Measurements from ENCODE around the gene FARSB.

DNA sequence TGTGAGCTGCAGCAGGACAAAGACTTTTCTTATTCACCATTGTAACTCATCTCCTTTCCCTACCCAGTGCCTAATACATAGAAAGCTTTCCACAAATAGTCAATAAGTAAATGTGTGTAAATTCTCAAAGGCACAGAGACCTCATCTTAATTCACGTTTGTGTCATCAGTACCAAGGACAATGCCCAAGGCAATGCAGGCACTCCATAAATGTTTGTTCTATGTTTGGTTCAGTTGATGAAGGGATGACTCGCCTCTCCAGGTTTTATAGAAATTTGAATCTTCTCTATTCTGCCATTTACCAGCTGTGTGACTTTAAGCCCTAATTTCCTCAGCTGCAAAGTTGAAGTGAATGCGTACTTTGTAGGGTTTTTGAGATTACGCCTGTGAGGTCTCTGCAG is 13.5 kb upstream of the FARSB start:
- TF ChIP-seq ELF4 (IDR thresholded peaks at IDR 0.05) (no peak), ZNF384 (IDR thresholded peaks at IDR 0.05) (no peak), BHLHE40 (IDR thresholded peaks at IDR 0.05; ENCODE audit: borderline replicate concordance) (no peak), SUZ12 (IDR thresholded peaks at IDR 0.05) (no peak), SP1 (IDR thresholded peaks at IDR 0.05) (no peak), FOXK2 (IDR thresholded peaks at IDR 0.05) (no peak), TARDBP (IDR thresholded peaks at IDR 0.05) (no peak), NFRKB (IDR thresholded peaks at IDR 0.05) (no peak), CTBP1 (IDR thresholded peaks at IDR 0.05; ENCODE audit: borderline replicate concordance) (no peak), FOXM1 (IDR thresholded peaks at IDR 0.05; ENCODE audit: borderline replicate concordance) (no peak), ARNT (IDR thresholded peaks at IDR 0.05) (no peak), FOXA1 (IDR thresholded peaks at IDR 0.05) (no peak), L3MBTL2 (conservative IDR thresholded peaks at IDR 0.05) (no peak)
